Muscle of back (tissue), 13 donors: Measurements from ENCODE around the gene MAP1LC3C. TPM values are rescaled to one million over a fixed set of nuclear protein-coding genes. Genes with fewer than 3 reads are reported as not detected.

Experiments used
- DNase-seq, 3 donors: peaks; one replicate each; pipeline versions ENCODE4 v3.0.0 to v3.0.0-alpha.2; 2013
- long read RNA-seq, 9 donors: transcript quantifications; one replicate each; lab custom pipeline, GENCODE V29; 2026
- polyA plus RNA-seq, 10 donors: library from polyadenylated mRNA; unstranded; fragments of 120-200 nt; gene quantifications; one replicate each; pipeline ENCODE4 v1.2.1, GENCODE V29; 2013; ENCODE audit not compliant: insufficient read length in 10 of 10

The MAP1LC3C gene
- polyA plus RNA-seq = 10 to 100 TPM; 10.2 to 29.5 (median 16.3) TPM
- long read RNA-seq, donor 1, transcript MAP1LC3C-201 (4 exons, 1,182 nt) = major isoform, 10 of 10 reads
- long read RNA-seq, donor 1, partial matches to known transcripts = 0 of 10 reads
- long read RNA-seq, donor 1, other reads (novel, unspliced or antisense) = 0 of 10 reads
- long read RNA-seq, donor 2, transcript MAP1LC3C-201 (4 exons, 1,182 nt) = major isoform, 10 of 10 reads
- long read RNA-seq, donor 2, partial matches to known transcripts = 0 of 10 reads
- long read RNA-seq, donor 2, other reads (novel, unspliced or antisense) = 0 of 10 reads
- long read RNA-seq, donor 3 = 0 reads
- long read RNA-seq, donor 4, transcript MAP1LC3C-201 (4 exons, 1,182 nt) = major isoform, 5 of 5 reads
- long read RNA-seq, donor 4, partial matches to known transcripts = 0 of 5 reads
- long read RNA-seq, donor 4, other reads (novel, unspliced or antisense) = 0 of 5 reads
- long read RNA-seq, donor 5, transcript MAP1LC3C-201 (4 exons, 1,182 nt) = major isoform, 11 of 11 reads
- long read RNA-seq, donor 5, partial matches to known transcripts = 0 of 11 reads
- long read RNA-seq, donor 5, other reads (novel, unspliced or antisense) = 0 of 11 reads
- long read RNA-seq, donor 6, transcript MAP1LC3C-201 (4 exons, 1,182 nt) = major isoform, 11 of 11 reads
- long read RNA-seq, donor 6, partial matches to known transcripts = 0 of 11 reads
- long read RNA-seq, donor 6, other reads (novel, unspliced or antisense) = 0 of 11 reads
- long read RNA-seq, donor 7 = 0 reads
- long read RNA-seq, donor 8, partial matches to known transcripts = 0 of 2 reads
- long read RNA-seq, donor 8, other reads (novel, unspliced or antisense) = 0 of 2 reads
- long read RNA-seq, donor 9 = 0 reads

DNA sequence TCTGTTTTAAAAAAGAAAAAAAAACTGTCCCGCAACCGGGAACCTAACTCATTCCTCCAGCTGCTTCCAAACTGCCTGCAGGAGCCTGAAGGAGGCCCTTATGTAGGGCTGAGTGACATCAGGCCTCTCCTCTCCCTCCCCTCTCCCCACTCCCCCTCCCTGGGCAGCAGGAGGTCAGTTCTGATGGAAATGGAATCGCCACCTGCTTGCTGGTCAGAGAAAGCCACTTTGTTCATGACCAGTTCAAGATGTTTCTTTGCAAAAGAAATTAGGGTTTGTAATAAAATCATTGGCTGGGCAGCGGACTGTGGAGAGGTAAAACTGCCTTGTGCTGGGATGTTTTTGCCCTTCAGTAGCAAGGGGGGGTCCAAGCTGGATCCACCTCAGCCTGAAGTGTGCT, at the start of gene MAP1LC3C:
MAP1LC3C (minus strand) TSS at position 73 of the 400 bp plus-strand sequence. CDS start 90 bp downstream, outside the sequence.
- DNase-seq = peak in 1 of 3 donors; percentile 59

DNA sequence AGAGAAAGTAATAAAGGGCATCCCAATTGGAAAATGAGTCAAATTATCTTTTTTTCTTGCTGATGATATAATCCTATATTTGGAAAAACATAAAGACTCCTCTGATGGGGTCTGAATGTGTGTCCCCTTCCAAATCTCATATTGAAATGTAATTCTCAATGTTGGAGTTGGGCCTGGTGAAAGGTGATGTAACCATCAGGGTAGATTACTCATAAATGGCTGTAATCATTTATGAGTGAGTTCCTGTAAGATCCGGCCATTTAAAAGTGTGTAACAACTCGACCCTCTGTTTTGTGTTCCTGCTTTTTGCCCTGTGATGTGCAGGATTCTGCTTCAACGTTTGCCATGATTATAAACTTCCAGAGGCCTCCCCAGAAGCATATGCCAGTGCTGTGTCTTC, 44.3 kb upstream of the MAP1LC3C start:
- no peak for DNase-seq

DNA sequence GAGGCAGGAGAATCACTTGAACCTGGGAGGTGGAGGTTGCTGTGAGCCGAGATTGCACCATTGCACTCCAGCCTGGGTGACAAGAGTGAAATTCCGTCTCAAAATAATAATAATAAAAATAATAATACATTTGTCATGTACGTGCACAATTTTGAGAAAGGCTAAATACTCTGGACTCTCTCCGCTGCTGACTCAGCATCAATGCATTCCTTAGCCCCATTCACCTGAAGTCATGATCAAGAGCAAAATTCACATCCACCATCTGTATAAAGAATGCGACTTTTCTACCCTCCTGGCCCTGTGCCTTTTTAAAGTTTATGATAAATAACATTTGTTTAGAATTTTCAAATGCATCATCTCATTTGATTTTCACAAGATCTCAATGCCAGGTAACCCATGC, 35.5 kb upstream of the MAP1LC3C start:
- no peak for DNase-seq

DNA sequence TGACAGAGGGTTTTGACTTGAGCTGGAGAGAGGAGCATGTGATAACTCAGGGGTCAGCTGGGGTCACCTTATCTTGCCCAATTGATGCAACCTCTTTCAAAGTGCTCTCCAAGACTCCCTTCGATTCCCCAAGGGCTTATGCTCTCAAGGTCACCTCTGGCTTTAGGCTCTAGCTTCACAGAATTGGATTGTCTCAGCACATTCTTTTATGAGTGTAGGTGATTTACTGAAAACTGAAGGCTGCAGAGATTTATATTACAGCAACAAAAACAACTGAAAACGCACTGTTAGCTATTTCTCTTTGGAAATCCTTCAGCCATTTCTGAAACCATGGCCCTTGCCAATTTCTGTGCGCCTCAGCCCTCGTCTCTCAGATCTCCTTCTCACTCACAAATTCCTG, 34.5 kb upstream of the MAP1LC3C start:
- DNase-seq = peak; percentile 12 to 70 (median 20)

DNA sequence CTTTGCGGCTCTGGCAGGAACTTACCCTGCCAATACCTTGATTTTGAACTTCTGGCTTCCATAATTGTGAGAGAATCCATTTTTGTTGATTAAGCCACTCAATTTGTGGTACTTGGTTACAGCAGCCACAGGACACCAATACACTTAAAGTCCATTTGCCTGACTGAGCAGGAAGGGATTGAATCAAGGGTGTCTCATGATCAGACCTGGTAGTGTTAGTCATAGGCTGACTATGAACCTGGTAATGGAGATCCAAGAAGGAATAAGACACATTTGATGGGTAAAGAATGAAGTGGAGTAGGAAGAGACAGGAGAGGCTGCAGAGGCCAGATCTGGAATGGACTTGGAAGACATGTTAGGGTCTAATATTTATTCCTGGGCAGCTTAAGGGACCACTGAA, 31.2 kb upstream of the MAP1LC3C start:
- DNase-seq = no peak

DNA sequence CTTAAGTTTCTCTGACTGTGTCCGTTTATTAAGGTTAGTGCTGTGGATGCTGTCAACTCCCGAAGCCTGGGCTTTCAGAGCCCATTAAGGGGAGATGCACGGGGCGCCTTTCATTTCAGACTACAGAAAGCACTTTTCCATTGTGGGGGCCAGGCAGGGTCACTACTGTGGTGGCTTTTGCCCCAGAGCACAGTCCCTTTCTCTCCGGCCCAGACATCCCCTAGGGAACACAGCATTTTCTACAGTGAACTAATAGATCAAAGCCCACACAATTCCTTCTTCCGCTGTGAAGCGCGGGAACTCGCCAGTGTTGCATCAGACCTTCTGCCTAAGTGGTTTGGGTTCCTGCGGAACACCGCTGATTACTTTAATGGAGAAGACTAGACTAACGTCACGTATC, 26.8 kb upstream of the MAP1LC3C start:
- DNase-seq = no peak

DNA sequence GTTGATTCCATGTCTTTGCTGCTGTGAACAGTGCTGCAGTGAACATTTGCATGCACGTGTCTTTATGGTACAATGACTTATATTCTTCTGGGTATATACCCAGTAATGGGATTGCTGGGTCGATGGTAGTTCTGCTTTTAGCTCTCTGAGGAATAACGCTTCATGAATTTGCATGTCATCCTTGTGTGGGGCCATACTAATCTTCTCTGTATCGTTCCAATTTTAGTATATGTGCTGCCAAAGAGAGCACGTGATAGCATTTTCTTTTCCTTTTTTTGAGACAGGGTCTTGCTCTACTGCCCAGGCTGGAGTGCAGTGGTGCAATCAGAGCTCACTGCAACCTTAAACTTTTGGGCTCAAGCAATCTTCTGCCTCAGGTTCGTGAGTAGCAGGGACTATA, 24.9 kb upstream of the MAP1LC3C start:
- no peak for DNase-seq

DNA sequence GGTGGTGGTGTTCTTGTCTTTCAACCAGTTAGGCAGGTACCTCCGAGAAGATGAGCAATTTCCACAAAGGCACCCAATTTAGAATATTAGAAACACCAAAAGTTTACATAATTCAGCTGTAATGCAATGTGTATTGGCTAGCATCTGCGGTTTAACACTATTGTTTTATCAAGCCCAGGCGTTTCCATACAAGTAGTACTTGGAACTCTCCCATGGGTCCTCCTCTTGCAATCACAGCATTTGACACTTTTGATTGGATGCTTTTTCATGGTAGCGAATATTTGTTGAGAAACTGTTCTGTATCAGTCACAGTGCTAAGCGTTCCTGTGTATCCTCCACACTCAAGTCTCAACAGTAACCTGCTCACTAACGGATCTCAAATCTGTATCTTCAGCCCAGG, 20.1 kb upstream of the MAP1LC3C start:
- DNase-seq = no peak

DNA sequence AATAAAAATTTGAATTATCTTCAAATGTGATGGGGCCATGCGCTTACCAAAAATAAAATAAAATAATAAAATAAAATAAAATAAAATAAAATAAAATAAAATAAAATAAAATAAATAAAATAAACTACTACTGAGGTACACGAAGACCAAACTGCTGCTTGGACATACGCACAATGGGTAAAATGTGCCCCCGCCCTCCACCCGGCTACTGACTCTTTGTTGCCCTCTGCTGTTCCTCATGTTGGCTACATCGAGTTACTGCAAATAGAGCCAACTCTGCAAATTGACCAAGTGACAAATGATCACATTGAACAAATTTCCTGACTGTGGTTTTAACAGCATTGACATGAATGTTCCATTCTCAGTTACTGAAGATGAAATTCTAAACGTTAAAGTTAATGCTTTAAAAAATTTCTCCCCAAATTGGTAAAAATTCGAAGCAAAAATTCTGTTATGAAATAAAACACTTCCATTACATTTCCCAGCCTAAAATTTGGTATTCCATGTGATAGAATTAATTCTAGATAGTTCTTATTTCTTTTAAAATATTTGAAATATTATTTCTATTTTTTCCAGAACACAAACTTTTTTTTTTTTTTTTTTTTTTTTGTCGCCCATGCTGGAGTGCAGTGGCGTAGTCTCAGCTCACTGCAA, 18.8 kb upstream of the MAP1LC3C start:
- peak in 1 of 3 donors; percentile 65 for DNase-seq

DNA sequence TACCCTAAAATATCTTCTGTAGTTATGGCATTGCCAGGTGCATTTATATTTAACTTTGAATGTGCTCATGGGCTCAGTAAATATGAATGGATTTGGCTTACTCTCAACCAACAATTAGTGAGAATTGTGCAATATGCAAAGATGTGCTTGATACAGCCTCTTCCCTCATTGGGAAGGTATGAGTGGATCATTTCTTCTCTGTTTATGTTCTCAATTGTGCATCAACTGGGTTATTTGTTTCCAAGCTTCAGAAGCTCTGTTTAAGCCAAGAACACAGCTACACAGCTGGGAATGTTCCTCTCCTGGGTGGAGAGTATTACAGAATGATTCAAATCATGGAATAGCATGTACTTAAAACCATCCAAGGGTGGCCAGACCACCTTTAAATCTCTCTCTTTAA, 17.6 kb upstream of the MAP1LC3C start:
- peak in 1 of 3 donors; percentile 68 for DNase-seq

DNA sequence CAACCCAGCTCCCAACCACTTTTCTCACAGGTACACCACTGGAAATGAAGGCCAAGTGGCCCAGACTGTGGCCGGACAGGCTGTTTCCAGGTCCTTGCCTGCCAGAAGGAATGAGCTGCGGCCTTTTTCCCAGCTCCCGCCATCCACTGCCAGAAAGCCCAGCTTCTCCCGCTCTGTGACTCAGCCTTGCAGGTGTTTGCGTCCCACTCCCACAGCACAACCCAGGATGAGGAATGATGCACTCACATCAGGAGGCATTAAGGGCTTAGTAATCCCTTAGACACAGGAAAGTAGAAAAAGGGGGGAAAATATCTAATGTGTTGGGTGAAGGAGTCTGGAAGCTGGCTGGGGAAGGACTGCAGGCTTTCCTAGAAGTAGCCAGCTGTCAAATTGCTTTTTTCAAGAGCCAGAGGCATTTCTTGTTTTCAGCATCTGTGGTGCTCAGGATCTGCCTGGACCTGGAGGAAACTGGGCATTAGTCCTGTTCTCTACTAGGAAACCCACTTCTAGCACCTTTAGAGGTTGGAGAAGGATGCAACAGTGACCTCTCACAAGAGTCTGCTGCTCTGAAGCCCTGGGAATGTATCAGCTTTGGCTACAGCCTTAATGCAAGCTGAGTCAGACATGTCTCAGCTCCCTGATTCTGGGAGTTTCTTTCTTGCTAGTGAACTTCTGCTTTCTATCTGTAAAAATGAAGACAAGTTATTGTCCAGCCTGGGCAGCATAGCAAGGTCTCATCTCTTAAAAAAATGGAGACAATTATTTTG, 13.2 kb upstream of the MAP1LC3C start:
- DNase-seq = peak in 2 of 3 donors; percentile 63 to 80

DNA sequence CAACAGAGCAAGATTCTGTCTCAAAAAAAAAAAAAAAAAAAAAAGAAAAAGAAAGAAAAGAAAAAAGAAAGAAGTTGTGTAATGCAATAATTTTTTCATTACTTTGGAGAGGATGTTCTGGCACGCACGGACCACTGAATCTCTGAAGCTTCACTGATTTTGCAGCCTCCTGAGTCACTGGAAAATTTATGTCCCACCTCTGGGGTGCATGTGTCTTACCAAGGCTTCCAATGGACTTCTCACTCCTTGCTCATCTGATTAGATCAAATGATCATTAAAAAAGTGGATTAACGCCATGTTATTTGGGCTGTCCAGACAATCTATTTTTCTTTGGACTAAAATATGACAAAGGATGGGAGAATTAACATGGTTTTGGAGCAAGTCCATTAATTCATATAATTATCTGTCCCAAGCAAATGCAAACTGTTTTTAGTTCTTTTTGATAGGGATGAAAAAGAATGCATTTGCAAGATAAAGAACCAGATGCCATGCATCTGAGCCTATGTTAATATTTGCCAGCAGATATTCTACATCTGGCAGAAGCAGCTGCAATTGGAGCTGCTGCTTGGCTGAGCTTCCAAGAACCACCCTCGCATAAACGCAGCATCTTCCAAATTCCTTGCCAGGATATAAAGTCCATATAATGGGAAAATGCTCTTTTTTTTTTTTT, 10.1 kb upstream of the MAP1LC3C start:
- DNase-seq = peak in 1 of 3 donors; percentile 82

DNA sequence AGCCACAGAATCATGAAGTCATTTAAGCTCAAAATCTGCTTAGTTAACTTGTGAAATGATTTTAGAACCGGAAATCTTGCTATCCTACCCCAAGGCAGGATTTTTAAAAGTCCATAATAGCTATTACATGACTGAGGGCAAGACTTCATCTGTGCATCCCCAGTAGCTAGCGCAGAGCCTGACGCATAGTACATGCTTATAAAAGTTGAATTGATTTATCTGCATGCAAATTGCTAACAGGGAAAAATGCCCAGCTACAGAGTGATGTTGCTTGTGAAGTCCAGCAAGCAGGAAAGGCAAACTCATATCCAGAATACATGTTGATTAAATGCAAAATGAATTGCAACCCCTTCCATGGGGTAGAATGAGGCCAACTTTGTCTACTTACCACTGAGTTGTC, 8.1 kb upstream of the MAP1LC3C start:
- DNase-seq = no peak

DNA sequence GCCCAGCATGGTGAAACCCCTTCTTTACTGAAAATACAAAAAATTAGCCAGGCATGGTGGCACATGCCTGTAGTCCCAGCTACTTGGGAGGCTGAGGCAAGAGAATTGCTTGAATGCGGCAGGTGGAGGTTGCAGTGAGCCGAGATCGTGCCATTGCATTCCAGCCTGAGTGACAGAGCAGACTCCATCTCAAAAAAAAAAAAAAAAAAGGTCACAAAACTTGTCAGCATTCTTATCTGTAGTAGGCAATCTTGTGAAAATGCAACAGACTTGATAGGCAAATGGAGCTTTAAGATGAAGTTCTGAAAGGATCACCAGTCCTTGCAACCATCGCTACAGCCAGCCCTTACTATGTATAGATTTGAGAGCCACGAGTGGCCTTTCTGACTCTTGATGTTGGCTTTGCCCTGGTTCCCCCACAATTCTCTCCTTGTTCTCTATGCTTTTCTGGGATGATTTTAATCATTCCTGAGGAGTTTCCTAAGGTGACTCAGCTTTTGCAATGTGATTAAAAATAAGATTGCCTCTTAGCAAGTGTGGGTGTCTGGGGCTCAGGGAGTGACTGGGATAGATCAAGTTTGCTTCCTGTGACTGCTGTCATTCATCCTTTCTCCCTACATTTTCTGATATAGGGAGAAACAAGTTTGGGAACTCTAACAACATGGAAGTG, 7.1 kb upstream of the MAP1LC3C start:
- DNase-seq = no peak

DNA sequence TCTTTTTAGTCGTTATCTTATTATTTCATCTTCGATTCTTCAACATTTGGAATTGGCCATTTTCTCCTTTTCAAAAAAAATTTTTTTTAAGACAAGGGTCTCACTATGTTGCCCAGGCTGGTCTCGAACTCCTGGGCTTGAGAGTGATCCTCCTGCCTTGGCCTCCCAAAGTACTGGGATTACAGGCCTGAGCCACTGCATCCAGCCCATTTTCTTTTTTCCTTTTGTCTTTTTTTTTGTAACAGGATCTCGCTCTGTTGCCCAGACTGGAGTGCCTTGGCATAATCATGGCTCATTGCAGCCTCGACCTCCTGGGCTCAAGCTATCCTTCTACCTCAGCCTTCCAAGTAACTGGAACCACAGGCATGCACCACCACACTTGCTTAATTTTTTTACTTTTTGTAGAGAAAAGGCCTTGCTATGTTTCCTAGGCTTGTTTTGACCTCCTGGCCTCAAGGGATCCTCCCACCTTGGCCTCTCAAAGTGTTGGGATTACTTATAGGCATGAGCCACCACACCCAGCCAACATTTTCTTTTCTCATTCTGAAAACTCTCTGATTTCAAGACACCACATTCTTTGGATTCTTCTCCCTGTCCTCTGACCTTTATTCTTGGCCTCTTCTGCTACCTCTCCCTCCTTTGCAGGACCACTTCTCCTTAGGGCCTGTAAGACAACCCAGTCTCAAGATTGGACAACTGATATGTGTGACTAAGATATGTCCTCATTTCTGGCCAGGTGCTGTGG, 6.0 kb upstream of the MAP1LC3C start:
- DNase-seq = no peak

DNA sequence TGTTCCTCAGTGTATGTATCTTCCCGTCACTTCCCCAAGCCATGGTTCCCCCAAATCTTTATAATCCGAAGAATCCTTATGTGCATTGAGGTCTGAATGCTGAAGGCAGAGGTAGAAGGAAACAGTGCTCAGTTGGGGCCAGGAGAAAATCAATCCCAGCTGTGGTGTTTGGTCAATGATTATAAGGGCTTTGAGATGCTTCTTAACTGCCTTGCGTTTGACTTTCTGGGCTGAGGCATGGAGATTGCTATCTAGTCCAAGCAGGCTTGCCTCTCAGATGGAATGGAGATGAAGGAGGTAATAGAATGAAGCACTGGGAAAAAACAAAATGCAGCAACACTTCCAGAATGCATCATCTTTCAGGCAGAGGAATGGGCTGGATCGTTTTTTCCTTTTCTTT, 3.6 kb upstream of the MAP1LC3C start:
- DNase-seq = peak in 2 of 3 donors; percentile 33 to 71

DNA sequence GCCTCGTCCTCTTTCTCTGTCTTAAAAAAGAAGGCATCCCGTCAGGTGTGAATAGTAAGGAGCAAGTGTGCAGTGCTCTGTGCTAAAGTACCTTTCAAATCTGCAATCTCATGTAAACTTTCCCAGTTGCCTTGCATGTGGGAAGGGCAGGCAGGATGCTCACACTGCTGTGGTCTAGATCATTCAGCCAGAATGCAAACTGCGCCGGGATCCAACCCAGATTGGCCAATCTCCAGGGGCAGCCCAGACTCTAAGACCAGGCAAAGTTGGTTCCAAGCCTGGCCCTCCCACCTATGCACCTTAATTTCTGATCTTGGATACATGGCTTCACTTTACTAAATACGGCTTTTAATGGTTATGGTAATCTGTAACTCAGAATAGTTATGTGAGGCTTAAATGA, 3.2 kb upstream of the MAP1LC3C start:
- no peak for DNase-seq

DNA sequence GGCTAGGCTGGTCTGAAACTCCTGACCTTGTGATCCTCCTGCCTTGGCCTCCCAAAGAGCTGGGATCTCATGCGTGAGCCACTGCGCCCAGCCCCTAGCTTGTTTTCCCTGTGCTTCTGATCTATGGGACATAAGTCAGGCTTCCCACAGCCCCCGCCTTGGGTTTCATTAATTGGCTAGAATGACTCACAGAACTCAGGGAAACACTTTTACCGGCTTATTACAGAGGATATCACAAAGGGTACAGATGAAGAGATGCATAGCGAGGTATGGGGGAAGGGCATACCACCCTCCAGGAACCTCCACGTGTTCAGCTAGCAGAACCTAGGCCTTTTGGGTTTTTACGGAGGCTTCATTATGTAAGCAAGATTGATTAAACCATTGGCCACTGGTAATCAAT, 1.5 kb upstream of the MAP1LC3C start:
- DNase-seq = no peak

DNA sequence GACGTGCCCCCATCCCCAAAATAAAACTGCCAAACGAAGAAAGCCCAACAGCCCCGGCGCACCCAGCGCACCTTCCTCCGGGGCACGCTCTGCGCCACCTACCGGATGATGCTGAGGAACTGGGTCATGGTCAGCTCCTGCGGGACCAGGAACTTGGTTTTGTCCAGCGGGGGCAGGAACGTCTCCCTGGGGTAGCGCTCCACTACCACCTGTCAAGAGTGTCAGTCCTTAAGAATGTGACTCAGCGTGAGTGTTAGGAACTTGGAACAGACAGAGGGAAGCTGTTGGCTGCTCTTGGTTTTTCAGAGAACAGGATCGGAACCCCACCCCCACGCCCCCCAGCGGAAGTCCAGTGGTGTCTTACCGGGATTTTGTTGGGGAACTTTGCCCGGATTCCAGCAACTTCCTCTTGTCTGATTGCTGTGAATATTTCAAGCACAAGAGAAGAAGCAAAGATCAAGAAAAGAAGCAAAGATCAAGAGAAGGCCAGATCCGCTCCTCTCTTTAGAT, 431 bp downstream of the MAP1LC3C start:
- peak; percentile 80 to 93 (median 89) for DNase-seq
